ENCODE results near the gene PIK3C2A. TPM values are rescaled to one million over a fixed set of nuclear protein-coding genes. Genes with fewer than 3 reads are reported as not detected.

Gene PIK3C2A
- total and polyA plus RNA-seq, 9 donors, result 12.0 to 66.1 (median 53.9) TPM

DNA sequence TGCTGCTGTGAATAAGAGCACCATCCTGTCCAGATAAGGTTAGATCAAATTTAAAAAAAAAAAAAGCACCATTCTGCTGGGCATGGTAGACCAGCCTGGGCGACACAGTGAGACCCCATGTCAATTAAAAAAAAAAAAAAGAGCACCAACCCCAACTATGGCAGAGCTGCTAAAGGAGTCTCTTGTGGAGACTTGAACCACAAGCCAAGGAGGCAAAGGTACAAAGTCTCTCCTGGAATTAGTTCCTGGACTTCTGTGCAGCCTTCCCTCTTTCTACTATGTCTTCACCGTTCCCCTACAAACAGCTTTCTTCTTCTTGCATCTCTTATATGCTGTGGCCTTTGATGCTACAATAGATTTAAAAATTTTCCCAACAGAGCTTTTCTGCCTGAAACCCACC lies 1.3 kb downstream of the PIK3C2A start:
- H3K27ac ChIP-seq, result no peak overlapping the region
- intact Hi-C loops (cut with DNase I), result no loop called here
- DNase-seq, result no peak
- 55 to 62% (median 60%) methylated on average over 2 of the region's 2 CpGs for WGBS, 3 donors
- TF ChIP-seq, protein P1, sequence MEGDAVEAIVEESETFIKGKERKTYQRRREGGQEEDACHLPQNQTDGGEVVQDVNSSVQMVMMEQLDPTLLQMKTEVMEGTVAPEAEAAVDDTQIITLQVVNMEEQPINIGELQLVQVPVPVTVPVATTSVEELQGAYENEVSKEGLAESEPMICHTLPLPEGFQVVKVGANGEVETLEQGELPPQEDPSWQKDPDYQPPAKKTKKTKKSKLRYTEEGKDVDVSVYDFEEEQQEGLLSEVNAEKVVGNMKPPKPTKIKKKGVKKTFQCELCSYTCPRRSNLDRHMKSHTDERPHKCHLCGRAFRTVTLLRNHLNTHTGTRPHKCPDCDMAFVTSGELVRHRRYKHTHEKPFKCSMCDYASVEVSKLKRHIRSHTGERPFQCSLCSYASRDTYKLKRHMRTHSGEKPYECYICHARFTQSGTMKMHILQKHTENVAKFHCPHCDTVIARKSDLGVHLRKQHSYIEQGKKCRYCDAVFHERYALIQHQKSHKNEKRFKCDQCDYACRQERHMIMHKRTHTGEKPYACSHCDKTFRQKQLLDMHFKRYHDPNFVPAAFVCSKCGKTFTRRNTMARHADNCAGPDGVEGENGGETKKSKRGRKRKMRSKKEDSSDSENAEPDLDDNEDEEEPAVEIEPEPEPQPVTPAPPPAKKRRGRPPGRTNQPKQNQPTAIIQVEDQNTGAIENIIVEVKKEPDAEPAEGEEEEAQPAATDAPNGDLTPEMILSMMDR (IDR thresholded peaks at IDR 0.05), result no peak
- TF ChIP-seq POLR2A (IDR thresholded peaks at IDR 0.05), result no peak
- no peak for TF ChIP-seq EP300 (IDR thresholded peaks at IDR 0.05)
- peaks cover 2% of the 10 kb centered on the region for H3K4me1 ChIP-seq (ENCODE audit: insufficient read depth)
- H3K27me3 ChIP-seq, result no peaks in the 10 kb centered on the region
- no peaks in the 10 kb centered on the region for H3K36me3 ChIP-seq
- H3K9me3 ChIP-seq, result no peaks in the 10 kb centered on the region
- H3K4me3 ChIP-seq, result peak overlapping the region; percentile 63

GRCh38 chr11:17197431-17197898 lies 10.3 kb downstream of the PIK3C2A start:
- intact Hi-C loops (cut with DNase I), result no loop called here
- no peak overlapping the region for H3K4me3 ChIP-seq
- H3K36me3 ChIP-seq, result no peaks in the 10 kb centered on the region
- no peaks in the 10 kb centered on the region for H3K9me3 ChIP-seq
- no peaks in the 10 kb centered on the region for H3K27me3 ChIP-seq
- TF ChIP-seq, protein P1 (IDR thresholded peaks at IDR 0.05), result no peak
- TF ChIP-seq POLR2A (IDR thresholded peaks at IDR 0.05) (no peak), EP300 (IDR thresholded peaks at IDR 0.05) (no peak)
- H3K4me1 ChIP-seq (ENCODE audit: insufficient read depth), result no peaks in the 10 kb centered on the region
- H3K27ac ChIP-seq, result no peak overlapping the region
- no peak for DNase-seq

DNA sequence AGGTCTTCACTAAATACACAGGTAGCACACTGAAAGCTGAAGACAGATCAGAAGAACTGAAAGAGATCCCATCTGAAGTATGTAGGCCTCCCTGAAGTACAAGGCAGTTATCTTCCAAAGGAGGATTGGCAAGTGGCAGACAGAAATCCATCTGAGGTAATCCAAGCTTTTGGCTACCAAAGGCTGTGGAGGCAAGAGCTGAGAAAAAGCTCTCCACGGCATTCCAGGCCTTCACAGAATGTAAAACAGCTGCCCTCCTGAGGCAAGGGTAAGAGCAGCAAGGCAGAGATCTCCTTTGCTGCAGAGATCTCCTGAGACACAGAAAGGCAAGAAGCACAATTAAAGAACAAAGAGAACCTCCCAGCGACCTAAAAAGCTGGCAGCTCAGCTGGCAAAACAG lies 19.1 kb downstream of the PIK3C2A start:
- no peaks in the 10 kb centered on the region for H3K27me3 ChIP-seq

GRCh38 chr11:17186932-17187692 lies 20.7 kb downstream of the PIK3C2A start:
- Histone ChIP-seq H3K27ac (no peak overlapping the region), H3K36me3 (no peaks in the 10 kb centered on the region), H3K27me3 (no peaks in the 10 kb centered on the region), H3K9me3 (no peaks in the 10 kb centered on the region), H3K4me3 (no peak overlapping the region), H3K4me1 (ENCODE audit: insufficient read depth) (peaks cover 2% of the 10 kb centered on the region)
- WGBS, 3 donors, result 92 to 95% (median 93%) methylated on average over 3 of the region's 3 CpGs
- no peak for DNase-seq
- intact Hi-C loops (cut with DNase I), result no loop called here
- TF ChIP-seq, protein P1 (IDR thresholded peaks at IDR 0.05), result no peak
- TF ChIP-seq POLR2A (IDR thresholded peaks at IDR 0.05), result no peak
- TF ChIP-seq EP300 (IDR thresholded peaks at IDR 0.05), result no peak

More for the DNA sequence above, 19.1 kb downstream of the PIK3C2A start:
- Histone ChIP-seq H3K27ac (no peak overlapping the region), H3K9me3 (no peaks in the 10 kb centered on the region), H3K36me3 (no peaks in the 10 kb centered on the region), H3K4me3 (no peak overlapping the region), H3K4me1 (ENCODE audit: insufficient read depth) (peaks cover 2% of the 10 kb centered on the region)
- intact Hi-C loops (cut with DNase I), result no loop called here
- 81 to 91% (median 83%) methylated on average over 2 of the region's 2 CpGs for WGBS, 3 donors
- TF ChIP-seq POLR2A (IDR thresholded peaks at IDR 0.05) (no peak), EP300 (IDR thresholded peaks at IDR 0.05) (no peak)
- TF ChIP-seq, protein P1 (IDR thresholded peaks at IDR 0.05), result no peak
- no peak for DNase-seq
